Osteoblast (primary cell): ENCODE measurements around the gene CSHL1. TPM values are rescaled to one million over a fixed set of nuclear protein-coding genes. Genes with fewer than 3 reads are reported as not detected.

Experiments used
- DNase-seq: peaks from one replicate; pipeline ENCODE4 v3.0.0; 2011; ENCODE audit warnings: low spot score, mixed read lengths; ENCODE audit not compliant: insufficient read length; ENCODE audit errors: missing footprints
- H2AFZ ChIP-seq: 2 replicates; pipeline ENCODE4 v1.6.0; 2011; ENCODE audit warnings: mild to moderate bottlenecking, low read length
- H3K27ac ChIP-seq: 2 replicates; pipeline ENCODE4 v1.5.1; 2011; ENCODE audit warnings: mild to moderate bottlenecking, low read depth, low read length, moderate library complexity
- H3K27me3 ChIP-seq: 2 replicates; pipeline ENCODE4 v1.6.0; 2012; ENCODE audit warnings: mild to moderate bottlenecking, control low read depth, inconsistent platforms, low read length, moderate library complexity; ENCODE audit not compliant: insufficient read depth
- H3K36me3 ChIP-seq: 2 replicates; pipeline ENCODE4 v1.5.1; 2011; ENCODE audit warnings: mild to moderate bottlenecking, low read length, control low read depth, moderate library complexity; ENCODE audit not compliant: insufficient read depth
- H3K4me1 ChIP-seq: 2 replicates; pipeline ENCODE4 v1.5.1; 2011; ENCODE audit warnings: mild to moderate bottlenecking, low read length, control low read depth, moderate library complexity; ENCODE audit not compliant: insufficient read depth
- H3K4me2 ChIP-seq: 2 replicates; pipeline ENCODE4 v1.6.0; 2011; ENCODE audit warnings: mild to moderate bottlenecking, low read length; ENCODE audit not compliant: insufficient read depth
- H3K4me3 ChIP-seq: fragments of 200-600 bp; sonication (generic); 3 replicates; pipeline ENCODE4 v1.5.1; 2012; ENCODE audit warnings: mild to moderate bottlenecking, low read length, inconsistent platforms; ENCODE audit not compliant: insufficient read depth
- H3K79me2 ChIP-seq: 2 replicates; pipeline ENCODE4 v1.6.0; 2012; ENCODE audit warnings: mild to moderate bottlenecking, low read length, control low read depth, inconsistent platforms; ENCODE audit not compliant: insufficient read depth
- H3K9me3 ChIP-seq: 2 replicates; pipeline ENCODE4 v1.5.1; 2011; ENCODE audit warnings: low read depth, low read length, control low read depth
- H4K20me1 ChIP-seq: 2 replicates; pipeline ENCODE4 v1.6.0; 2012; ENCODE audit warnings: mild to moderate bottlenecking, low read length, control low read depth; ENCODE audit not compliant: insufficient read depth
- CTCF ChIP-seq: IDR thresholded peaks from 2 replicates; pipeline ENCODE4 v1.5.1; 2011; ENCODE audit warnings: mild to moderate bottlenecking, low read depth, low read length, moderate library complexity; ENCODE audit errors: extremely low read depth
- total RNA-seq: library from RNA; depleted of rRNA; stranded (reverse); fragments of >200 nt; gene quantifications from 2 replicates; pipeline ENCODE4 v1.2.3, GENCODE V29; 2012

CSHL1 gene
- total RNA-seq = not detected in 2 replicates

- Histone ChIP-seq H3K4me2 (no peak within 1 kb of the TSS), H2AFZ (no peak within 1 kb of the TSS), H3K79me2 (no peaks in the 10 kb centered on the region), H3K27ac (no peak within 1 kb of the TSS), H3K4me1 (no peaks in the 10 kb centered on the region), H4K20me1 (no peaks in the 10 kb centered on the region), H3K9me3 (no peaks in the 10 kb centered on the region), H3K36me3 (no peaks in the 10 kb centered on the region), H3K27me3 (peaks cover 7% of the 10 kb centered on the region), H3K4me3 (no peak within 1 kb of the TSS)
- TF ChIP-seq CTCF = no peak
- no peak for DNase-seq
Measured at GRCh38 chr17:63911041-63911635, at the start of gene CSHL1. TSS of gene CSHL1 (minus strand) at chr17:63911258. CDS start at chr17:63911196, 62 bp downstream.

GRCh38 chr17:63960430-63960829 is 49.4 kb upstream of the CSHL1 start:
- Histone ChIP-seq H2AFZ (no peak overlapping the region), H3K4me3 (no peak overlapping the region), H3K36me3 (no peaks in the 10 kb centered on the region), H3K27me3 (no peaks in the 10 kb centered on the region), H3K9me3 (no peaks in the 10 kb centered on the region), H3K27ac (no peak overlapping the region), H3K4me1 (no peaks in the 10 kb centered on the region), H4K20me1 (no peaks in the 10 kb centered on the region), H3K79me2 (no peaks in the 10 kb centered on the region), H3K4me2 (no peak overlapping the region)
- DNase-seq = no peak
- TF ChIP-seq CTCF = no peak

- Histone ChIP-seq H3K9me3 (no peaks in the 10 kb centered on the region), H4K20me1 (no peaks in the 10 kb centered on the region), H3K27ac (no peak overlapping the region), H2AFZ (no peak overlapping the region), H3K36me3 (no peaks in the 10 kb centered on the region), H3K4me1 (no peaks in the 10 kb centered on the region), H3K27me3 (no peaks in the 10 kb centered on the region), H3K4me2 (no peak overlapping the region), H3K79me2 (no peaks in the 10 kb centered on the region), H3K4me3 (no peak overlapping the region)
- no peak for TF ChIP-seq CTCF
- peak; percentile 51 for DNase-seq
Measured at GRCh38 chr17:63960006-63960405, 48.9 kb upstream of the CSHL1 start.

- H2AFZ ChIP-seq = no peak overlapping the region
- peaks cover 3% of the 10 kb centered on the region for H3K27me3 ChIP-seq
- H3K27ac ChIP-seq = no peak overlapping the region
- TF ChIP-seq CTCF = no peak
- H4K20me1 ChIP-seq = no peaks in the 10 kb centered on the region
- no peaks in the 10 kb centered on the region for H3K79me2 ChIP-seq
- peak; percentile 94 for DNase-seq
- no peaks in the 10 kb centered on the region for H3K9me3 ChIP-seq
- no peaks in the 10 kb centered on the region for H3K4me1 ChIP-seq
- no peak overlapping the region for H3K4me3 ChIP-seq
- H3K36me3 ChIP-seq = no peaks in the 10 kb centered on the region
- no peak overlapping the region for H3K4me2 ChIP-seq
Measured at GRCh38 chr17:63956296-63956920, 45.4 kb upstream of the CSHL1 start.
